Kidney (tissue), 14 donors: ENCODE measurements around the gene RBP5. TPM values are rescaled to one million over a fixed set of nuclear protein-coding genes. Genes with fewer than 3 reads are reported as not detected.

Experiments used
- DNase-seq, 5 donors: peaks; one replicate each; pipeline ENCODE4 v3.0.0-alpha.2; 2013 to 2020
- FAIRE-seq: peaks from 2 replicates; lab custom pipeline; 2012; peaks lifted over from hg19 to GRCh38; lab: Jason Lieb, UNC
- H3K27ac ChIP-seq, 2 donors: one replicate each; pipeline ENCODE4 v1.7.0; 2013; ENCODE audit warnings: low read depth in 2 of 2, low read length in 2 of 2, inconsistent platforms in 1 of 2
- H3K27me3 ChIP-seq: one replicate; pipeline ENCODE4 v1.7.1; 2013; ENCODE audit warnings: low read length, inconsistent platforms; ENCODE audit not compliant: control insufficient read depth, insufficient read depth
- H3K36me3 ChIP-seq, 3 donors: one replicate each; pipeline versions ENCODE4 v1.7.0 to v1.7.1; 2013; ENCODE audit warnings: low read length in 3 of 3, control low read depth in 1 of 3, inconsistent platforms in 1 of 3; ENCODE audit not compliant: insufficient read depth in 3 of 3, control insufficient read depth in 2 of 3
- H3K4me1 ChIP-seq, 3 donors: one replicate each; pipeline versions ENCODE4 v1.7.0 to v1.7.1; 2013; ENCODE audit warnings: low read length in 3 of 3, inconsistent platforms in 1 of 3, low read depth in 1 of 3; ENCODE audit not compliant: control insufficient read depth in 2 of 3, insufficient read depth in 2 of 3
- H3K4me3 ChIP-seq, 3 donors: one replicate each; pipeline versions ENCODE4 v1.7.0 to v1.8.1; 2013; ENCODE audit warnings: low read length in 3 of 3, control low read depth in 1 of 3, inconsistent platforms in 1 of 3
- H3K9ac ChIP-seq, 3 donors: one replicate each; pipeline versions ENCODE4 v1.7.0 to v1.7.1; 2013; ENCODE audit warnings: low read length in 3 of 3, control low read depth in 1 of 3, inconsistent platforms in 1 of 3
- H3K9me3 ChIP-seq, 3 donors: one replicate each; pipeline versions ENCODE4 v1.7.0 to v1.7.1; 2013; ENCODE audit warnings: low read length in 3 of 3, control low read depth in 1 of 3, inconsistent platforms in 1 of 3; ENCODE audit not compliant: control insufficient read depth in 2 of 3, insufficient read depth in 1 of 3
- intact Hi-C: fragments of 100-400 bp; cut with DNase I; formaldehyde crosslinking; loops from one replicate; pipeline ENCODE4 v1.11.1; 2022
- polyA plus RNA-seq: library from polyadenylated mRNA; stranded (reverse); fragments of 350-450 nt; fragmentation: Illumina TruSeq; extraction: RNeasy Lipid Tissue Mini Kit (QIAGEN cat#74804); gene quantifications from one replicate; pipeline ENCODE4 v1.2.3, GENCODE V29; 2014; ENCODE audit warnings: low read depth, low replicate concordance; ENCODE audit not compliant: insufficient read depth
- total RNA-seq: library from RNA; stranded (reverse); fragmentation: NEBNext Ultra II Directional; extraction: Animal tissue kit (Norgen Biotek cat#: 25700); gene quantifications from one replicate; pipeline ENCODE4 v1.2.1, GENCODE V29; 2021
- TF ChIP-seq, protein P1 (sequence below): IDR thresholded peaks from 3 replicates; pipeline ENCODE4 v1.5.1; 2012; ENCODE audit warnings: mild to moderate bottlenecking, moderate library complexity, borderline replicate concordance; ENCODE audit not compliant: insufficient read depth; ENCODE audit errors: extremely low read depth
- donor health status: control.
- donor health status: control.
- donor health status: control.
- donor health status: control.
- donor health status: control.
- donor health status: DM: yes; HTN: yes; CAD: no.
- donor health status: Normal renal cell carcinoma (clear cell type).

Gene RBP5
- total and polyA plus RNA-seq, 2 donors from 2014 or later: 74.6 to 609 TPM

DNA sequence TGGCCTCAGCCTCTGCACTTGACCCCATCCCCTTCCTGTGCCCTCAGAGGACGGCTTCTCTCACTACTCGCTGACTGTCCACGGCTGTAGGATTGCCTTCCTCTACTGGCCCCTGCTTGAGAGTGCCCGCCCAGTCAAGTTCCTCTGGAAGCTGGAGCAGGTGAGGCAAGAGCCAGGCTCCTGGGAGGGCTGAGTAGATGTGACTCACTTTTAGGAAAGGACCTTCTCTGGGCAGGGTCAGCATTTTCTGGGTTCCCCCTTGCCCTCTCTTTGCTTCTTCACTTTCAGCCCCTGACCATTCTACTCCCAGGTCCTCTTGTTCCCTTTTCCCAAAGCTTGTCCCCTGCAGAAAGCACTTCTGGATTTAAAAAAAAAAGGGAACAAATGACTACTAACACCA lies 9.2 kb upstream of the RBP5 start:
- Histone ChIP-seq H3K4me1 (peaks cover 0 to 2% (median 0%) of the 10 kb centered on the region in 3 donors), H3K27ac (no peak overlapping the region), H3K4me3 (no peak overlapping the region), H3K27me3 (no peaks in the 10 kb centered on the region), H3K9ac (no peak overlapping the region), H3K36me3 (peaks cover 7 to 66% (median 30%) of the 10 kb centered on the region in 3 donors), H3K9me3 (peaks cover 0 to 2% (median 0%) of the 10 kb centered on the region in 3 donors)
- intact Hi-C loops: no loop called here
- TF ChIP-seq, protein P1, sequence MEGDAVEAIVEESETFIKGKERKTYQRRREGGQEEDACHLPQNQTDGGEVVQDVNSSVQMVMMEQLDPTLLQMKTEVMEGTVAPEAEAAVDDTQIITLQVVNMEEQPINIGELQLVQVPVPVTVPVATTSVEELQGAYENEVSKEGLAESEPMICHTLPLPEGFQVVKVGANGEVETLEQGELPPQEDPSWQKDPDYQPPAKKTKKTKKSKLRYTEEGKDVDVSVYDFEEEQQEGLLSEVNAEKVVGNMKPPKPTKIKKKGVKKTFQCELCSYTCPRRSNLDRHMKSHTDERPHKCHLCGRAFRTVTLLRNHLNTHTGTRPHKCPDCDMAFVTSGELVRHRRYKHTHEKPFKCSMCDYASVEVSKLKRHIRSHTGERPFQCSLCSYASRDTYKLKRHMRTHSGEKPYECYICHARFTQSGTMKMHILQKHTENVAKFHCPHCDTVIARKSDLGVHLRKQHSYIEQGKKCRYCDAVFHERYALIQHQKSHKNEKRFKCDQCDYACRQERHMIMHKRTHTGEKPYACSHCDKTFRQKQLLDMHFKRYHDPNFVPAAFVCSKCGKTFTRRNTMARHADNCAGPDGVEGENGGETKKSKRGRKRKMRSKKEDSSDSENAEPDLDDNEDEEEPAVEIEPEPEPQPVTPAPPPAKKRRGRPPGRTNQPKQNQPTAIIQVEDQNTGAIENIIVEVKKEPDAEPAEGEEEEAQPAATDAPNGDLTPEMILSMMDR: no peak
- FAIRE-seq: no peak
- no peak for DNase-seq

DNA sequence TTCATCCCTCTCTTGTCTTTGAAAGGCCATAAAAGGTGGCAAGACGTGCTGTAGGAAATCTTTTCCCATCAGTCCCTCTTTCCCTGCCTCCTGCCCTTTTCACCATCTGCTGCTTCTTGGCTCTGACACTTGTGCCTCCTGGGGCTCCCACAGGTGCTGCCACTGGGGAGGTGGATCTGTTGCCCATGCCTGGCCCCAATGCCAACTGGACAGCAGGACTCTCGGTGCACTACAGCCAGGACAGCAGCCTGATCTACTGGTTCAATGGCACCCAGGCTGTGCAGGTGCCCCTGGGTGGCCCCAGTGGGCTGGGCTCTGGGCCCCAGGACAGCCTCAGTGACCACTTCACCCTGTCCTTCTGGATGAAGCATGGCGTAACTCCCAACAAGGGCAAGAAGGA lies 8.0 kb upstream of the RBP5 start:
- H3K4me3 ChIP-seq: no peak overlapping the region
- peaks cover 7 to 59% (median 30%) of the 10 kb centered on the region in 3 donors for H3K36me3 ChIP-seq
- FAIRE-seq (no peak), DNase-seq (no peak)
- TF ChIP-seq, protein P1: no peak
- H3K9ac ChIP-seq: no peak overlapping the region
- H3K27me3 ChIP-seq: no peaks in the 10 kb centered on the region
- intact Hi-C loops: no loop called here
- peaks cover 0 to 5% (median 0%) of the 10 kb centered on the region in 3 donors for H3K4me1 ChIP-seq
- peaks cover 0 to 2% (median 0%) of the 10 kb centered on the region in 3 donors for H3K9me3 ChIP-seq
- no peak overlapping the region for H3K27ac ChIP-seq

DNA sequence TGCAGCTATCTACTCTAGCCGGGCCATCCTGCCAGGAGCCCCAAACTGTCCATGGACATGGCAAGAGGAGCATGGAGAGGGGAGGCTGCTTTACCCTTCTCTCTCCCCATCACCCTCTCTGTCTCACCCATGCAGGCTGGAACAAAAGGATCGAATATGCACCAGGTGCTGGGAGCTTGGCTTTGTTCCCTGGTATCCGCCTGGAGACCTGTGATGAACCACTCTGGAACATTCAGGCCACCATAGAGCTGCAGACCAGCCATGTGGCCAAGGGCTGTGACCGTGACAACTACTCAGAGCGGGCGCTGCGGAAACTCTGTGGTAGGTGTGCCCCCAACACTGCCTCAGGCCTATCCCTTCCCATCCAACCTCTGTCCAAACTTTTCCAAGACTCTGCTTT lies 7.4 kb upstream of the RBP5 start:
- H3K9me3 ChIP-seq: peaks cover 0 to 2% (median 0%) of the 10 kb centered on the region in 3 donors
- peaks cover 7 to 55% (median 30%) of the 10 kb centered on the region in 3 donors for H3K36me3 ChIP-seq
- no peak overlapping the region for H3K4me3 ChIP-seq
- no peak overlapping the region for H3K27ac ChIP-seq
- FAIRE-seq: no peak
- intact Hi-C loops: no loop called here
- no peak for DNase-seq
- H3K4me1 ChIP-seq: peaks cover 0 to 7% (median 0%) of the 10 kb centered on the region in 3 donors
- H3K27me3 ChIP-seq: no peaks in the 10 kb centered on the region
- no peak overlapping the region for H3K9ac ChIP-seq
- TF ChIP-seq, protein P1: no peak
